ENCODE data around the gene KLHL29. TPM values are rescaled to one million over a fixed set of nuclear protein-coding genes. Genes with fewer than 3 reads are reported as not detected.

KLHL29 gene
- polyA plus RNA-seq, 1 of the 3 experiments (the other 2 are of a cell fraction) = 4.6 TPM

DNA sequence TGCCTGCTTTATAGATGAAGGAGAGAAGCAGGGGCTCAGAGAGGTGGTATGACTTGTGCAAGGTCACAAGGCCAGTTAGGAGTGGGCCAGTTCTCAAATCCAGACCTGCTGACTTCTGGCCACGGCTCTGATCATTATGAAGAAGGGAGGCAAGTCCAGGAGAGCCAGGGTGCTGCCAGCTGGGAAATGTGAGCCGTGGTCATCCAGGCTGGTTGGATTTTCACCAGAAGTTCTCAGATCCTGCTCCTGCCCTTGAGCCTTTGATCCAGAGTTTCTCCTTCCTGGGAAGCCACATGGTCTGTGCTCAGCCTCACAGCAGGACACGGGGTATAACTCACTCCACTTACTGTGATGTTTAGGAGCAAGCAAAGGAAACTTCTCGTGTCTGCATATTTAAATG lies 239.9 kb downstream of the KLHL29 start:
- ChIA-PET POLR2A (no interaction called here), CTCF (interaction anchor here (1.0 to 5.4 kb wide), 6 partner anchors 8 to 30 kb away, joined by 3 to 40 read pairs (median 8); no protein-coding TSS in a partner anchor)
- Histone ChIP-seq H4K20me1 (ENCODE audit: insufficient read depth) (no peaks in the 10 kb centered on the region), H3K36me3 (replicated peaks in 1 of 2; ENCODE audit: control insufficient read depth in 1 of 2, insufficient read depth in 2 of 2, low read length in 1 of 2) (no peaks in the 10 kb centered on the region), H3K4me2 (no peak overlapping the region), H3K9ac (no peak overlapping the region), H3K4me1 (ENCODE audit: control insufficient read depth in 1 of 2, insufficient read depth in 2 of 2, low read depth in 1 of 2, low read length in 1 of 2) (peaks cover 6 to 48% of the 10 kb centered on the region in 2 experiments; a peak in 2 of 4 replicates), H3K4me3 (ENCODE audit: low read depth in 2 of 2, low read length in 1 of 2) (no peak overlapping the region), H3K9me2 (no peaks in the 10 kb centered on the region), H3K79me2 (ENCODE audit: insufficient read depth) (no peaks in the 10 kb centered on the region), H3K27ac (ENCODE audit: low read depth in 2 of 2, low read length in 1 of 2) (no peak overlapping the region), H3K27me3 (ENCODE audit: insufficient read depth) (no peaks in the 10 kb centered on the region), H2AFZ (ENCODE audit: low read depth) (no peak overlapping the region), H3F3A (replicated peaks; ENCODE audit: insufficient read depth) (no peaks in the 10 kb centered on the region), H3K9me3 (no peaks in the 10 kb centered on the region)
- 68% methylated on average over 3 of the region's 4 CpGs for WGBS (ENCODE audit: low lambda C conversion rate)
- DNase-seq = no peak
- no peak for TF ChIP-seq RFX5 (IDR thresholded peaks at IDR 0.05; ENCODE audit: low read length)

DNA sequence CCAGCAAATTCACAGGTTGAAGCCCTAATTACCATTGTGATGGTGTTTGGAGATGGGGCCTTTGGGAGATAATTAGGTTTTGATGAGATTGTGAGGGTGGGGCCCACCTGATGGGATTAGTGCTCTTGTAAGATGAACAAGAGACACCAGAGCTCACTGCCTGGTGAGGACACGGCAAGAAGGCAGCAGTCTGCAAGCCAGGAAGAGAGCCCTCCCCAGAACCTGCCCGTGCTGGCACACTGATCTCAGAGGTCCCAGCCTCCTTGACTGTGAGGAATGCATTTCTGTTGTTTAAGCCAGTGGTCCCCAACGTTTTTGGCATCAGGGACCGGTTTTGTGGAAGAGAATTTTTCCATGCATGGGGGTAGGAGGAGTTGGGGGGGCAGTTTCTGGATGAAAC lies 240.7 kb downstream of the KLHL29 start:
- H3F3A ChIP-seq (replicated peaks; ENCODE audit: insufficient read depth) = no peaks in the 10 kb centered on the region
- no peak overlapping the region for H3K9ac ChIP-seq
- no peaks in the 10 kb centered on the region for H3K79me2 ChIP-seq (ENCODE audit: insufficient read depth)
- H3K36me3 ChIP-seq (replicated peaks in 1 of 2; ENCODE audit: control insufficient read depth in 1 of 2, insufficient read depth in 2 of 2, low read length in 1 of 2) = no peaks in the 10 kb centered on the region
- ChIA-PET CTCF (interaction anchor here (0.9 to 5.4 kb wide), 5 partner anchors 7 to 221 kb away, joined by 3 to 40 read pairs (median 8); no protein-coding TSS in a partner anchor), POLR2A (no interaction called here)
- H3K4me2 ChIP-seq = no peak overlapping the region
- H3K27ac ChIP-seq (ENCODE audit: low read depth in 2 of 2, low read length in 1 of 2) = no peak overlapping the region
- H3K4me3 ChIP-seq (ENCODE audit: low read depth in 2 of 2, low read length in 1 of 2) = no peak overlapping the region
- H3K4me1 ChIP-seq (ENCODE audit: control insufficient read depth in 1 of 2, insufficient read depth in 2 of 2, low read depth in 1 of 2, low read length in 1 of 2) = peaks cover 6 to 41% of the 10 kb centered on the region in 2 experiments; a peak in 2 of 4 replicates
- no peaks in the 10 kb centered on the region for H3K9me2 ChIP-seq
- H2AFZ ChIP-seq (ENCODE audit: low read depth) = no peak overlapping the region
- WGBS (ENCODE audit: low lambda C conversion rate) = 75% methylated on average over 4 of the region's 4 CpGs
- DNase-seq = no peak
- H3K27me3 ChIP-seq (ENCODE audit: insufficient read depth) = no peaks in the 10 kb centered on the region
- no peaks in the 10 kb centered on the region for H3K9me3 ChIP-seq
- H4K20me1 ChIP-seq (ENCODE audit: insufficient read depth) = no peaks in the 10 kb centered on the region
- TF ChIP-seq SMC3 (IDR thresholded peaks at IDR 0.05; ENCODE audit: low read depth, low read length) = no peak

DNA sequence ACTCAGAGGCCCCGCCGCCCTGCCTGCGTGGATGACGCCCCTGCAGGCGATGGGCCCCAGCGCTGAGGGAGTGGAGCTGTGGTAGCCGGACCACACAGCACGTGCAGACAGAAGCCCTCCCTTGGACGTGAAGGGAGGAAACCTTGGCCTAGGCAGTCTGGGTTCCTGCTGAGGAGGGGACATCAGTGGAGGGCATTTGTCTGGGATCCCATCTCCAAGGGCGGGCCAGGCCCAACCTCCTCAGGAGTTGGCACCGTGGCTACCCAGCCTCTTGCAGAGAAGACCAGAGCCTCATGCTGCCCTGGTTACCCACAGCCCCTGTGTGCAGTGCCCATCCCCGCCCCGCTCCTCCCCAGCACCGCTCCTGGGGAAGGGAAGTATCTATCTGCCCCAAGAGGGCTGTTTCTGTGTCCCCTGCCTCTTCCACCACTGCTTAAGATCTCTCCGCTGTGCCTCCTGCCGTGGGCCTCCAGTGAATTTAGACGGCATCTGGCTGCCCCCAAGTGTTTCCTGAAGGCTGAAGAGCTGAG lies 241.8 kb downstream of the KLHL29 start:
- Histone ChIP-seq H3K4me1 (ENCODE audit: control insufficient read depth in 1 of 2, insufficient read depth in 2 of 2, low read depth in 1 of 2, low read length in 1 of 2) (peaks cover 0 to 33% of the 10 kb centered on the region in 2 experiments; a peak in 1 of 4 replicates), H3K4me3 (ENCODE audit: low read depth in 2 of 2, low read length in 1 of 2) (no peak overlapping the region), H3K27me3 (ENCODE audit: insufficient read depth) (no peaks in the 10 kb centered on the region), H4K20me1 (ENCODE audit: insufficient read depth) (no peaks in the 10 kb centered on the region), H3K9me2 (no peaks in the 10 kb centered on the region), H3K4me2 (no peak overlapping the region), H3K36me3 (replicated peaks in 1 of 2; ENCODE audit: control insufficient read depth in 1 of 2, insufficient read depth in 2 of 2, low read length in 1 of 2) (no peaks in the 10 kb centered on the region), H3K79me2 (ENCODE audit: insufficient read depth) (no peaks in the 10 kb centered on the region), H3K9ac (no peak overlapping the region), H3K27ac (ENCODE audit: low read depth in 2 of 2, low read length in 1 of 2) (no peak overlapping the region), H2AFZ (ENCODE audit: low read depth) (no peak overlapping the region), H3K9me3 (no peaks in the 10 kb centered on the region), H3F3A (replicated peaks; ENCODE audit: insufficient read depth) (no peaks in the 10 kb centered on the region)
- ChIA-PET CTCF (interaction anchor here (0.9 to 5.4 kb wide), 3 partner anchors 10 to 222 kb away, joined by 3 to 40 read pairs (median 6); no protein-coding TSS in a partner anchor), POLR2A (interaction anchor here (1.0 kb wide), 1 partner anchor 11 kb away, joined by 4 read pairs; no protein-coding TSS in a partner anchor)
- no peak for DNase-seq
- TF ChIP-seq ELF1 (IDR thresholded peaks at IDR 0.05) (no peak), GATA2 (CRISPR knock-in tag; IDR thresholded peaks at IDR 0.05) (no peak), SMC3 (IDR thresholded peaks at IDR 0.05; ENCODE audit: low read depth, low read length) (no peak), TAF1 (IDR thresholded peaks at IDR 0.05; ENCODE audit: borderline replicate concordance, low read depth, low read length) (no peak), POLR2AphosphoS5 (IDR thresholded peaks at IDR 0.05; ENCODE audit: low read depth, low read length) (no peak), JUND (IDR thresholded peaks at IDR 0.05) (no peak), FOXM1 (IDR thresholded peaks at IDR 0.05; ENCODE audit: low read depth) (no peak), RCOR1 (IDR thresholded peaks at IDR 0.05; ENCODE audit: low read length) (no peak), NRF1 (IDR thresholded peaks at IDR 0.05; ENCODE audit: low read depth, low read length) (no peak), TEAD4 (IDR thresholded peaks at IDR 0.05; ENCODE audit: borderline replicate concordance, insufficient read depth) (no peak)
- TF ChIP-seq, protein P1, sequence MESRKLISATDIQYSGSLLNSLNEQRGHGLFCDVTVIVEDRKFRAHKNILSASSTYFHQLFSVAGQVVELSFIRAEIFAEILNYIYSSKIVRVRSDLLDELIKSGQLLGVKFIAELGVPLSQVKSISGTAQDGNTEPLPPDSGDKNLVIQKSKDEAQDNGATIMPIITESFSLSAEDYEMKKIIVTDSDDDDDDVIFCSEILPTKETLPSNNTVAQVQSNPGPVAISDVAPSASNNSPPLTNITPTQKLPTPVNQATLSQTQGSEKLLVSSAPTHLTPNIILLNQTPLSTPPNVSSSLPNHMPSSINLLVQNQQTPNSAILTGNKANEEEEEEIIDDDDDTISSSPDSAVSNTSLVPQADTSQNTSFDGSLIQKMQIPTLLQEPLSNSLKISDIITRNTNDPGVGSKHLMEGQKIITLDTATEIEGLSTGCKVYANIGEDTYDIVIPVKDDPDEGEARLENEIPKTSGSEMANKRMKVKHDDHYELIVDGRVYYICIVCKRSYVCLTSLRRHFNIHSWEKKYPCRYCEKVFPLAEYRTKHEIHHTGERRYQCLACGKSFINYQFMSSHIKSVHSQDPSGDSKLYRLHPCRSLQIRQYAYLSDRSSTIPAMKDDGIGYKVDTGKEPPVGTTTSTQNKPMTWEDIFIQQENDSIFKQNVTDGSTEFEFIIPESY (IDR thresholded peaks at IDR 0.05; ENCODE audit: borderline replicate concordance, low read depth) = no peak
- TF ChIP-seq, protein P2, sequence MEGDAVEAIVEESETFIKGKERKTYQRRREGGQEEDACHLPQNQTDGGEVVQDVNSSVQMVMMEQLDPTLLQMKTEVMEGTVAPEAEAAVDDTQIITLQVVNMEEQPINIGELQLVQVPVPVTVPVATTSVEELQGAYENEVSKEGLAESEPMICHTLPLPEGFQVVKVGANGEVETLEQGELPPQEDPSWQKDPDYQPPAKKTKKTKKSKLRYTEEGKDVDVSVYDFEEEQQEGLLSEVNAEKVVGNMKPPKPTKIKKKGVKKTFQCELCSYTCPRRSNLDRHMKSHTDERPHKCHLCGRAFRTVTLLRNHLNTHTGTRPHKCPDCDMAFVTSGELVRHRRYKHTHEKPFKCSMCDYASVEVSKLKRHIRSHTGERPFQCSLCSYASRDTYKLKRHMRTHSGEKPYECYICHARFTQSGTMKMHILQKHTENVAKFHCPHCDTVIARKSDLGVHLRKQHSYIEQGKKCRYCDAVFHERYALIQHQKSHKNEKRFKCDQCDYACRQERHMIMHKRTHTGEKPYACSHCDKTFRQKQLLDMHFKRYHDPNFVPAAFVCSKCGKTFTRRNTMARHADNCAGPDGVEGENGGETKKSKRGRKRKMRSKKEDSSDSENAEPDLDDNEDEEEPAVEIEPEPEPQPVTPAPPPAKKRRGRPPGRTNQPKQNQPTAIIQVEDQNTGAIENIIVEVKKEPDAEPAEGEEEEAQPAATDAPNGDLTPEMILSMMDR (IDR thresholded peaks at IDR 0.05) = no peak
- TF ChIP-seq, protein P3, sequence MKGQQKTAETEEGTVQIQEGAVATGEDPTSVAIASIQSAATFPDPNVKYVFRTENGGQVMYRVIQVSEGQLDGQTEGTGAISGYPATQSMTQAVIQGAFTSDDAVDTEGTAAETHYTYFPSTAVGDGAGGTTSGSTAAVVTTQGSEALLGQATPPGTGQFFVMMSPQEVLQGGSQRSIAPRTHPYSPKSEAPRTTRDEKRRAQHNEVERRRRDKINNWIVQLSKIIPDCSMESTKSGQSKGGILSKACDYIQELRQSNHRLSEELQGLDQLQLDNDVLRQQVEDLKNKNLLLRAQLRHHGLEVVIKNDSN (IDR thresholded peaks at IDR 0.05; ENCODE audit: borderline replicate concordance, low read depth) = no peak
- WGBS (ENCODE audit: low lambda C conversion rate) = 87% methylated on average over 16 of the region's 17 CpGs

All from SK-N-SH (cell line).